ENCODE data around the gene EID2B. TPM values are rescaled to one million over a fixed set of nuclear protein-coding genes. Genes with fewer than 3 reads are reported as not detected.

The EID2B gene
- polyA plus RNA-seq, 2 of the 4 experiments (the other 2 are of a cell fraction): 9.3 to 10.9 TPM

DNA sequence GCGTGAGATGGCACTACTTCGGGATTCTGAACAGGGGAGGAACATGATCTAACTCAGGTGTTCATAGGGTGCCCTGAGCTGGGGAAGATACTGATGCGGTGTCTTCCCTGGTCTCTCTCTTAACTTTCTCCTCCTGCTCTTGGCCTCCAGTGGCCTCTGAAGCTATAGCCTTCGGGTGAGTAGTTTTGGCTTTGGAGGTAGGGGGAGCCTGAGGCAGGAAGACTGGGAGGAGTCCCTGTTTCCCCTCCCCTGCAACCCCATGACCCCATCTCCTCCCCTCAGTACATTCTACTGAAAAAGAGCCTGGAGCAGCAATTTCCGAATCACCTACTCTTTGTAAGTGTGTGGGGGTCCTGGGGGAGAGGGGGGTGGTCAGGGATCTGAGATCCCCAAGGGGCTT lies 14.2 kb downstream of the EID2B start:
- POLR2A ChIA-PET: interaction anchor here (1.1 kb wide), 1 partner anchor 83 kb away, joined by 5 read pairs; the partner anchor contains the start of gene RPS16
- DNase-seq (ENCODE audit: low read depth in 1 of 2, low spot score in 1 of 2): no peak
- FAIRE-seq: no peak
- Histone ChIP-seq H3K4me1 (peaks cover 9% of the 10 kb centered on the region; the same call in 2 of the 3 replicates), H3K27ac (no peak overlapping the region), H3K4me2 (no peak overlapping the region), H3K9me3 (no peaks in the 10 kb centered on the region), H3K4me3 (no peak overlapping the region)
- ATAC-seq: peak; percentile 11 to 21; a peak in 5 of 6 replicates
- TF ChIP-seq CBX8 (IDR thresholded peaks at IDR 0.05) (no peak), SMC3 (IDR thresholded peaks at IDR 0.05) (no peak), JUNB (IDR thresholded peaks at IDR 0.05) (no peak), RFX5 (IDR thresholded peaks at IDR 0.05) (no peak), MAZ (IDR thresholded peaks at IDR 0.05; ENCODE audit: borderline replicate concordance, low read depth, low read length) (no peak), ZFP36 (IDR thresholded peaks at IDR 0.05; ENCODE audit: borderline replicate concordance, partially characterized antibody) (no peak), HOXB5 (CRISPR knock-in tag; IDR thresholded peaks at IDR 0.05) (no peak), HOXB13 (CRISPR knock-in tag; IDR thresholded peaks at IDR 0.05; ENCODE audit: low read depth) (no peak), TP53 (CRISPR knock-in tag; IDR thresholded peaks at IDR 0.05) (no peak), RARB (CRISPR knock-in tag; IDR thresholded peaks at IDR 0.05) (no peak), ZSCAN20 (CRISPR knock-in tag; IDR thresholded peaks at IDR 0.05) (no peak), RAD21 (conservative IDR thresholded peaks at IDR 0.05 in 1 of 2, IDR thresholded peaks at IDR 0.05 in 1 of 2) (no peak), RNF2 (IDR thresholded peaks at IDR 0.05; ENCODE audit: borderline replicate concordance, low read depth) (no peak), RCOR1 (IDR thresholded peaks at IDR 0.05; ENCODE audit: low read depth, low read length) (no peak), KDM1A (IDR thresholded peaks at IDR 0.05; ENCODE audit: low read depth) (no peak)
- 62% methylated on average over 5 of the region's 5 CpGs for WGBS (ENCODE audit: missing lambda C conversion rate)
- CTCF ChIA-PET: interaction anchor here (0.7 to 17.0 kb wide), 13 partner anchors 11 to 476 kb away, joined by 3 to 257 read pairs (median 6); partner anchors contain the start of genes EID2 and EID2B

- H3K4me2 ChIP-seq: no peak overlapping the region
- POLR2A ChIA-PET: interaction anchor here (1.0 kb wide), 1 partner anchor 82 kb away, joined by 4 read pairs; the partner anchor contains the start of gene RPS16
- FAIRE-seq: peak; percentile 46
- DNase-seq (ENCODE audit: low read depth in 1 of 2, low spot score in 1 of 2): no peak
- no peak overlapping the region for H3K27ac ChIP-seq
- H3K4me3 ChIP-seq: no peak overlapping the region
- 70% methylated on average over 3 of the region's 3 CpGs for WGBS (ENCODE audit: missing lambda C conversion rate)
- ATAC-seq: no peak
- peaks cover 9% of the 10 kb centered on the region; the same call in 2 of the 3 replicates for H3K4me1 ChIP-seq
- H3K9me3 ChIP-seq: no peaks in the 10 kb centered on the region
- CTCF ChIA-PET: interaction anchor here (1.0 to 17.0 kb wide), 8 partner anchors 12 to 116 kb away, joined by 3 to 257 read pairs (median 6); partner anchors contain the start of gene EID2B
- TF ChIP-seq ELK1 (IDR thresholded peaks at IDR 0.05; ENCODE audit: low read depth, low read length) (no peak), RNF2 (IDR thresholded peaks at IDR 0.05; ENCODE audit: borderline replicate concordance, low read depth) (no peak), JUN (IDR thresholded peaks at IDR 0.05) (no peak), CTCF (IDR thresholded peaks at IDR 0.05) (no peak), FOSL2 (IDR thresholded peaks at IDR 0.05) (no peak), FOSL2 (CRISPR knock-in tag; IDR thresholded peaks at IDR 0.05) (no peak), FOXS1 (CRISPR knock-in tag; IDR thresholded peaks at IDR 0.05) (no peak), CHD4 (IDR thresholded peaks at IDR 0.05; ENCODE audit: borderline replicate concordance) (no peak), CBX2 (IDR thresholded peaks at IDR 0.05; ENCODE audit: borderline replicate concordance, low read depth) (no peak), ZSCAN20 (CRISPR knock-in tag; IDR thresholded peaks at IDR 0.05) (no peak), POLR2AphosphoS2 (conservative IDR thresholded peaks at IDR 0.05; ENCODE audit: low read length) (no peak), HEYL (CRISPR knock-in tag; IDR thresholded peaks at IDR 0.05) (no peak), MYC (IDR thresholded peaks at IDR 0.05; ENCODE audit: borderline replicate concordance, low read length) (no peak), E2F6 (IDR thresholded peaks at IDR 0.05; ENCODE audit: borderline replicate concordance, low read depth) (no peak), CHD2 (IDR thresholded peaks at IDR 0.05; ENCODE audit: low read length, partially characterized antibody) (no peak), ESRRA (IDR thresholded peaks at IDR 0.05; ENCODE audit: borderline replicate concordance, low read length) (no peak), EP300 (IDR thresholded peaks at IDR 0.05) (no peak), BCL3 (IDR thresholded peaks at IDR 0.05) (no peak)
- TF ChIP-seq, protein P1, sequence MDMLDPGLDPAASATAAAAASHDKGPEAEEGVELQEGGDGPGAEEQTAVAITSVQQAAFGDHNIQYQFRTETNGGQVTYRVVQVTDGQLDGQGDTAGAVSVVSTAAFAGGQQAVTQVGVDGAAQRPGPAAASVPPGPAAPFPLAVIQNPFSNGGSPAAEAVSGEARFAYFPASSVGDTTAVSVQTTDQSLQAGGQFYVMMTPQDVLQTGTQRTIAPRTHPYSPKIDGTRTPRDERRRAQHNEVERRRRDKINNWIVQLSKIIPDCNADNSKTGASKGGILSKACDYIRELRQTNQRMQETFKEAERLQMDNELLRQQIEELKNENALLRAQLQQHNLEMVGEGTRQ (IDR thresholded peaks at IDR 0.05): no peak
- TF ChIP-seq, protein P2, sequence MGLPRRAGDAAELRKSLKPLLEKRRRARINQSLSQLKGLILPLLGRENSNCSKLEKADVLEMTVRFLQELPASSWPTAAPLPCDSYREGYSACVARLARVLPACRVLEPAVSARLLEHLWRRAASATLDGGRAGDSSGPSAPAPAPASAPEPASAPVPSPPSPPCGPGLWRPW (IDR thresholded peaks at IDR 0.05): no peak
Observed at GRCh38 chr19:39517432-39517831, 15.2 kb downstream of the EID2B start.
